ENCODE results near the gene SMARCA2.
"Not testable (repeated sequence)": the region's sequence is repeated elsewhere in the genome, so short reads cannot be mapped to it uniquely, and the experiment has no call there.

The SMARCA2 gene

GRCh38 chr9:2106666-2107065, 91.5 kb downstream of the SMARCA2 start:
- DNase-seq, result no peak

GRCh38 chr9:2107906-2108451, 92.8 kb downstream of the SMARCA2 start:
- no peak for DNase-seq

GRCh38 chr9:2109069-2109650, 94.0 kb downstream of the SMARCA2 start:
- no peak for DNase-seq

- DNase-seq, result no peak
Observed at GRCh38 chr9:2110036-2110435, 94.9 kb downstream of the SMARCA2 start.

GRCh38 chr9:2116073-2116472, 100.9 kb downstream of the SMARCA2 start:
- DNase-seq, result no peak

- no peak for DNase-seq
Observed at GRCh38 chr9:2117527-2117926, 102.4 kb downstream of the SMARCA2 start.

GRCh38 chr9:2119566-2119965, 104.4 kb downstream of the SMARCA2 start:
- DNase-seq, result no peak

GRCh38 chr9:2120926-2121689, 106.0 kb downstream of the SMARCA2 start:
- DNase-seq, result no peak

- DNase-seq, result no peak
Observed at GRCh38 chr9:2122299-2122698, 107.2 kb downstream of the SMARCA2 start.

- no peak for DNase-seq
Observed at GRCh38 chr9:2125906-2126305, 110.8 kb downstream of the SMARCA2 start.

GRCh38 chr9:2126331-2126803, 111.2 kb downstream of the SMARCA2 start:
- DNase-seq, result no peak

- no peak for DNase-seq
Observed at GRCh38 chr9:2127486-2127885, 112.3 kb downstream of the SMARCA2 start.

GRCh38 chr9:2128141-2128540, 113.0 kb downstream of the SMARCA2 start:
- DNase-seq, result no peak

GRCh38 chr9:2128618-2129017, 113.5 kb downstream of the SMARCA2 start:
- no peak for DNase-seq

- no peak for DNase-seq
Observed at GRCh38 chr9:2130941-2131340, 115.8 kb downstream of the SMARCA2 start.

- no peak for DNase-seq
Observed at GRCh38 chr9:2132484-2133082, 117.4 kb downstream of the SMARCA2 start.

- DNase-seq, result no peak
Observed at GRCh38 chr9:2134391-2134790, 119.2 kb downstream of the SMARCA2 start.

- no peak for DNase-seq
Observed at GRCh38 chr9:2138646-2139045, 123.5 kb downstream of the SMARCA2 start.

- DNase-seq, result no peak
Observed at GRCh38 chr9:2140600-2141223, 125.6 kb downstream of the SMARCA2 start.

- no peak for DNase-seq
Observed at GRCh38 chr9:2142212-2142611, 127.1 kb downstream of the SMARCA2 start.

- DNase-seq, result no peak
Observed at GRCh38 chr9:2144619-2145018, 129.5 kb downstream of the SMARCA2 start.

- no peak for DNase-seq
Observed at GRCh38 chr9:2145746-2146145, 130.6 kb downstream of the SMARCA2 start.

- not testable (repeated sequence) for DNase-seq
Observed at GRCh38 chr9:2146700-2147099, 131.6 kb downstream of the SMARCA2 start.
